ENCODE data around the gene PLEKHG1.

The PLEKHG1 gene

DNA sequence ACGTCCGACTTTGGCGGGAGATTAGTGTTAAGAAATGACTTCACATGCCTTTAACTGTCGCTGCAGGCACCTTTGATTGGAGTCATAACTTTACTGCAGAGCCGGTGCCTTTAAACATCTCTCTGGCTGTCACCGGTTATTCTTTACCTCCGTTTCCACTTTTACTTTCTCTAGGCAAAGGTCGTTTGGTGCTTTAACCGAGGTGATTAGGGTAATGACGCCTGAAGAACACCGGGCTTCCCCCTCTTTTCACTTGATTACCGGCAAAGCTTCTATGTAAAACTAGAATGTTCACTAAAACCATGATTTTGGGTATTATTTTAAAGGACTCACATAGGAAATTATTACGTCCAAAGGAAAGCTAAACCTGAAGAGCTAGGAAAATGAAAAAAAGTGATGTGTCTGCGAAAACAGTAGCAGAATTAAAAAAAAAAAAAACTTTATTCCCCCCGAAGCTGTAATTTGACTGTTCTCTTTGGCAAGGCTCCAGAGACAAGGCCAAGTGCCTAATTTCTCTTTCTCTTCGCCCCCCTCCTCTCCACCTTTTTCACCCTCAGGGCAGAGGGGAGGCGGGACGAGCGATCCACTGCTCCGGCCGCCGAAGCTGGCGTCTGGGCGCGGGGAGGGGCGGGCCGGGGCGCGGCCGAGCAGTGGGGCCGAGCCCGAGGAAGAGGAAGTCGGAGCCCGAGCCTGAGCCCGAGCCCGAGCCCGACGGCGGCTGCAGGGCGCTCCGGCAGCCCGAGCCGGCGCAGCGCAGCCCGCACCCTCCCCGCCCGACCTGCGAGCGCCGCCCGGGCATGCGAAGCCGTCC is at the start of gene PLEKHG1:
Gene PLEKHG1 (plus strand): TSS at position 687 of the 811 bp plus-strand sequence. CDS start 133,797 bp downstream, outside the sequence.
- peak; percentile 47 for DNase-seq

DNA sequence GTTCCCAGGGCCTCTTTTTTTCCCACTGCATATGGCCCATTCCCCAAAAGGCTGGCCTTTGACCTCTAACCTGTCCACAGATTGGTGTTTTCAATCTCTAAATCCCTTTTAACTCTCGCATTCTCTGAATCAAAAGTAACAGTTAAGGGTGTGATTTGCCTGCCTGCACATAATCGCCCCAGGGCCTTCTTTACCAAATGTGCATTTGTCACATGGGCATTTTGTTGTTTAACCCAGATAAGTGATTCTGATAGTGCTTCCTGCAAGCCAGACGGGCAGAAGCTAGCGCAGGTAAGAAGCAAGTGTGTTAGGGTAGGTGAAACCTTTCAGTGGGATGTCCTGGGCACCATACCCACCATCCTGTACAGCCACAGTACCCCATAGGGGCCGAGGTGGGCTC is 49.4 kb upstream of the PLEKHG1 start:
- no peak for DNase-seq

DNA sequence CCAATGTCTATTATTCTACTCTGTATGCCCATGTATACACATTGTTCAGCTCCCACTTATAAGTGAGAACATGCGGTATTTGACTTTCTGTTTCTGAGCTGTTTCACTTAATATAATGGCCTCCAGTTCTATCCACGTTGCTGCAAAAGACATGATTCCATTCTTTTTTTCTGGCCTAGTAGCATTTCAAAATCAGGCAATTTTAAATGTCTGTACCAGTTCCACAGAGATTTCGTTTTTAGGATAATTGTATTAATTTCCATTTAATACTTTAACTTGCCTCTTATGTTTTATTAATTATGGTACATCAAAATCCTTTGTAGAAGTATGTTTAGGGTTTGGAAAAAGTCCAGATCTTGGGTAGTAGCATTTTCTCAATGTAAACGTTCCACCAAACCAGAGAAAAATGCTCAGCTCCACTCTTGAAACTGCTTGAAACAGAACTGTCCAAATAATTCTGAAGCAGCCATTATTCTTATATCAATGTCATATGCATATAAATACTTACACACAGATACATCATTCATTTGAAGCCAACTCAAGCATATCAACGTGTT is 42.6 kb upstream of the PLEKHG1 start:
- no peak for DNase-seq

DNA sequence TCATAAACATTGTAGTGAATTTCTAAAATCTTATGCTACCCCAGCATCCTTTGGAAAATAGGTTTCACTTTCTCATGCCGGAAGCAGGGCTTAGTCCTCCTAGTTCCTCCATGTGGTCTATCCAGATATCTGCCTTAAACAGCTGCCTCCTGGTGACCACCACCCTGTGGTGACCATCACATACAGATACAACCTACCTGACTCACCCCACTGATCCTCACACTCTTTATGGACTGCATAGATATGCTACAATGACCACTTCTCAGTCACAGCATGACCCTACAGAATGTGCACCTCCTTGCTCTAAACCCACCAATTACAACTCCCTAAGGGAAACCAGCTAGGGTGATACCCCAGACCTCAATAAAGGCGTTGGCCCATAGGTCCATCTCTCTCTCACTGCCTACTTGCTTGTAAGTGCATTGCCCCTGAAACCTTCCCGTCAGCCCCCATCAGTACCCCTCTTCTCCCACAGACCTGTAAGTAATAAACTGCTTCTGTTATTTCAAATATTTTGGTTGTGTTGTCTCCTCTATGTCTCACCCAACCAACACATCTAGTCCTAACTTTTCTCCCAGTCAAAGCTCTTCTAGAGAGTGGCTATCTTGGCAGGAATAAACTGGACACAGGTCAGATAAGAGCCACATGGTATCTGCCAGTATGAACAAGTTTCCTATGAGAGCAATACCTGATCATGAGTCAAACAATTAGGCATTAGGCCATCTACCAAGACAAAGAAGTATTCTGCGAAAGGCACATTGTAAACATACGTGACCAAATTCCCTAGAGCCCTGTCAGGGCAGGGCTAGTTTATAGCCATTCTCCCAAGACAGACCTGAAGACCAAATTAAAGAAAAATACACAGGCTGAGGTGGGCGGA is 39.4 kb upstream of the PLEKHG1 start:
- no peak for DNase-seq

DNA sequence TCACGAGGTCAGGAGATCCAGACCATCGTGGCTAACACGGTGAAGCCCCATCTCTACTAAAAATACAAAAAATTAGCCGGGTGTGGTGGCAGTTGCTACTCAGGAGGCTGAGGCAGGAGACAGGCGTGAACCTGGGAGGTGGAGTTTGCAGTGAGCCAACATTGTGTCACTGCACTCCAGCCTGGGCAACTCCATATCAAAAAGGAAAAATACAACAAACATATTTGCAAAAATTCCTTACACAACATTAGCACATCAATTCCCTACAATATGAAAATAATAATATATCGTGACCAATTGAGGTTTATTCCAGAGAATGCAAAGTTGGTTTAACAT is 38.8 kb upstream of the PLEKHG1 start:
- no peak for DNase-seq

DNA sequence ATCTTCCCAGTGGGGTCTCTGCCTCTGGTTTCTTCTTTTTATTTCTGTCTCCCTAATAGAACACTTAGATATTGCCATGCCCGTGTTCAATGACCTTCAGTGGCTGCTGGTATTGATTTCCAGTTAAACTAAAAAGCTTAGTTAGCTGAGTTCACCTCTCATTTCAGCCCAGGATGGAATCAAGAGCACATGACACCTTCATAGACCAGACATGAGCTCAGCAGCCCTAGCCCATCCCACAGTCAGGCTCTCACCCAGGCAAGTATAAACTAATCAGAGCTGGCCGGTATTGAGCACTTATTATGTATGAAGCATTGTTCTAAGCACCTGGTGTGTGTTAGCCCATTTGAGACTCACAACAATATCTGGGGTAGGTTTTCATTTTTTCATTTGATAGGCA is 33.7 kb upstream of the PLEKHG1 start:
- no peak for DNase-seq

DNA sequence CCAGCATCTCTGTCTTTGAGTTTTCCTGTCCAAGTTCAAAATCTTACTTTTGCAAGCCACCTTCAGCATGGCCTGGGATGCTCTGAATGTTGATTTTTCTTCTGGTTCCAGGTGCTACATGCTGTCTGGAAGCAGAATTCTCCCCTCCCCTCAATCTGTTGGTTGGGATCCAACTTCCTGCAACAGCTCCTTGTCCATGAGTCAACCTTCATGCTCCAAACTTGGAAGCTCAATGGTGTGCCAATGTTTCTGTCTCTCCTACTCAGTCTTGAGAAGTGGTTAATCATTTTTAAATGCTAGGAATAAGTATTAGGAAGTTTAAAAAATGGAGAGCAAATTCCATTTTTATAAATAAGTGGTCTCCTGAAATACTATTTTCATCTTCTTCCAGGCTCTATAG is 33.2 kb upstream of the PLEKHG1 start:
- no peak for DNase-seq

DNA sequence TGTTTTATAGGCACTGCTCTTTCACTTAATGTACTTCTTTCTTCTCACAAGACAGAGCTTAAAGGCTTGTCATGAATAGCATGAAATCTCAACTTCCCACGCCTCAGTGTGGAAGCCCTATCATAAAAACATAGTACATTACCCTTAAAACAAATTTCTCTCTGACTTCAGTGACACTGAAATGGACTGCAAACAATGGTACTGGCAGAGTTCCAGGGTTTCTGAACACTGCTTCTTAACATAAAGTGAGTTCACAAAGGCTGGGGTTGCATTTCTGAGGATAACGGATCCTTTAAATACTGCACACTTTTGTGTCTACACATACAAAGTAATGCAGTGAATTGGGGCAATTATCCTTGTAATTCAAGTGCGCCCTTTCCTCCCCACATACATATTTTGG is 32.3 kb upstream of the PLEKHG1 start:
- DNase-seq: no peak

DNA sequence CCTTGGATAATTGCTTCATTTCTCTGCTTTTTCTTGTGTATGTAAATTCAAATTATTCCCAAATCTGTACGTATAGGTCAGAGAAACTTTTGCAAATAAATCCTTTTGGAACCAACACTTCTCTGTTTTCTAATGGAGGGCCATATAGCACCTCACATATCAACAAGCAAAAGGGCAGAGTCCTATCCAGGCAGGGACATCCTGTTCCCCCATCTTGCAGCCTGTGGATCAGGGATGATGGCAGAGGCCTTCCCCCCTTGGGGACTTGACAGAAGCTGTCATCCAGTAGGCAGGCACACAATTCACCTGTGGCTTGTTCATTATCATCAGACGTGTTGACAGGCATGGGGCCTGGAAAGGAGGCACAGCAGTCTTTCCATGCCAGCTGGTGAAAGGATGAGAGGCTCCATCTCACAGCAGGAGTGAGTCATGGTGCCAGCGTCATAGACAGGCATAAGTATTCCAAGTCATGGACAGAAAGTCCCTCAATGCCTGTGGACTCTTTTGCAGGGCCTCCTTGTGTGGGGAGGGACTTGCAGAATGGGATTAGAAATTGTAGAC is 31.8 kb upstream of the PLEKHG1 start:
- peak; percentile 3 for DNase-seq

DNA sequence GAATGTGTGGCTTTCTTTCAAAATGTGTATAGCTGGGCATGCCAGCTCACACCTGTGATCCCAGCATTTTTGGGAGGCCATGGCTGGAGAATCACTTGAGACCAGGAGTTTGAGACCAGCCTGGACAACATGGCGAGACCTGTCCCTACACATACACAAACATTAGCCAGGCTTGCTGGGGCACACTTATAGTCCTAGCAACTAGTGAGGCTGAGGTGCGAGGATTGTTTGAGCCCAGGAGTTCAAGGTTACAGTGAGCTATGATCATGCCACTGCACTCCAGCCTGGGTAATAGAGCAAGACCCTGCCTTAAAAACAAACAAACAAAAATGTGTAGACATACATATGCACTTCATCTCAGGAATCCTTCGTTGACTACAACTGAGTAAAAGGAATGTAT is 31.1 kb upstream of the PLEKHG1 start:
- no peak for DNase-seq

DNA sequence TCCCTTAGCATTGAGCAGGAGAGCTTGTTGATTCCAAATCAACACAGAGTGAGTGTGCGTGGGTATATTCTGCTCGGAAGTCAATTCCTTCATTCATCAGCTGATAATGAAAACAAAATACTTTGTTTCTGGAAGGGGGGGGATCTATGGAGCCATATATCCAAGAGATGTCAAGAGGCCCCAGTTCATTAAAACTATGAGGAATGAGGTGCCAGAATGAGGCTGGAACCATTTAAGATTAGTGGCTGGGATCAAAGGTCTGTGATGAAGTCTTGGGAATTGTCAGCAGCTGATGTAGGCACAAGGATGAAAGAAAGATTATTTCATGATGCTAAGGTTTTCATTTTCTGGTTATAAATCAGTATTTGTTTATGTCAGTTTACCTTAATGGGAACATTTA is 30.5 kb upstream of the PLEKHG1 start:
- no peak for DNase-seq

DNA sequence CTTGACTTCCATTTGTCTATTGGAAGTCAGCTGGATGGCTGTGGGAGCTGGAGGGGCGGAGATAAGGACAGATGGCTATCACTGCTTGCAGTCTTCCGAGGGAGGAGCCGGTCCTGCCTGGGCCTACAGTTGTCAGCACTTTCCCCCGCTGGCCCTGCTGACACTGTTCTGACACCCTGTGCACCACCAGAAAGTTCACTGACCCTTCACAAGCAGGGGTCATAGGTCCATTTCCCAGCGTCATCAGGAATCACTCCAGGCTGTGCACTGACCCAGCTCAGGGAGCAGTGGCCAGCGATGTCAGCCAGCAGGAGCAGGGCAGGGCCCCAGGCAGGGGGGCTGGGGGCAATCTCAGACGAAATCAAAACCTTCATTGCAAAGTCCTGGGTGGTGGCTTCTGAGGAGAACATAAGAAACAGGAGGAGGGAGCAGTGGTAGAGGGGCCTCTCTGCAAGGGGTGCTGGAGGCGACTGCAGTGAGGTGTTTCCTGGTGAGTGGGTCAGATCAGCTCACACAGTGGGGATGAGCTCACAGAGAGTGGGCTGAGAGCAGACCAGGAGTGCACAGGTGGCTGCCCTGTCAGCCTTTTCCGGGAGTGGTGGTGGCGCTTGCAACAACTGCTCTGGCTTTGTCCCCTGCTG is 26.5 kb upstream of the PLEKHG1 start:
- no peak for DNase-seq

DNA sequence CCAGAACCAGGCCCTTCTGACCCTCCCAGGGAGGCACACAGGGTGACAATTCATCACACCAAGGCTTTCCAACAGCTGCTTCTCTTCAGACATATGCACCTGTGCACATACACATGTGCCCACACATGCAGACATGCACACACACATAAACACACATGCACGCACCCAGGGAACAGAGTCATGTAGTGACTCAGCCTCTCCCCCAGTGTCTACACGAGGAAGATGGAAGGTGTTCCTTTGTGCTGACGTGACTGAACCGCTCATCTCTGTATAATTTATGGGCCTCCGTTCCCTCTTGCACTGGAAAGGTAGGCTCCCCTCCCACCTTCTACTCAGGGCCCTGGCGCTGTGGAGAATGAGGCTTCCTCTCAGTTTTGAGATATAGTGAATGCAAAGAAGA is 23.8 kb upstream of the PLEKHG1 start:
- DNase-seq: no peak

DNA sequence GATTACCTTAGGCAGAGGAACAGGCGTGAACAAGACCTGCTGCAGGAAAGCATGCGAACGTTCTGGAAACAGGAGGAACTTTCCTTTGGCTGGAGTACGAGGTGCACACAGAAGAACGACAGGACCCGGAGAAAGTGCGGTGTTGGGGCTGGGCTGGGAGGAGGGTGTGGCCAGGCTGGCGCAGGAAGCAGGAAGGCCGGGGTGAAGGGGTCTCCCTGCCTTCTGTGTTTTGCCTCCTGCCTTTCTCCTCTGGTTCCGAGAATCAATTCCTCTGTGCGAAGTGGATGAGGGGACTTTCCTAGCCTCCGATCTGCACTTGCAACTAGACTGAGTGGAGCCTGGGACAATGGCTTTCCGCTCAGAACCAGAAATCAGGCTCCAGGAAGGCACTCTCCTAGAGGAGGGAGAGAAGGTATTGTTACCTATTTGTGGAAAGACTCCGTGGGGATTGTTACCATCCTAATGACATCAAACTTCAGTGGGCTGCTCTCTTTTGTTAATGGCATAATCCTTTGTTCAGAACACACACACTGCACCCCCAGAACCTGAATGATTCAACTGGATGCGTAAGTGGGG is 22.9 kb upstream of the PLEKHG1 start:
- DNase-seq: no peak

DNA sequence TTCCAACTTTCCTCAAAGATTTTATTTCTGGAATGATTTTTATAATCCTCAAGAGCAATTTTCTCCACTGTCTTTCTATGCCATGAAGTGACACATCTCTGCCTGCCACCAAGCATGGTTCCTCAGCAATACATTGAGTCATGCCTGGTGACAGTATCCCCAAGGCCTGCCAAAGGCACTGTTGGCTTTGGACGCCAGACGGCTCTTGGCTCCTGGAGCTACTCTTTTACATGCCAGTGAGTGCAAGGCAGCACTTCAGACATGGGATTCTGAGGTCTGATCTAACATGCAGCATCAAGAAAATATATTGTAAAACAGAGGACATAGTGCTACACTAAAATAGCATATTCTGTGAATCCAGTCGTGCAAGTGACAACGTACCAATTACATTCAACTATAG is 20.1 kb upstream of the PLEKHG1 start:
- DNase-seq: no peak

DNA sequence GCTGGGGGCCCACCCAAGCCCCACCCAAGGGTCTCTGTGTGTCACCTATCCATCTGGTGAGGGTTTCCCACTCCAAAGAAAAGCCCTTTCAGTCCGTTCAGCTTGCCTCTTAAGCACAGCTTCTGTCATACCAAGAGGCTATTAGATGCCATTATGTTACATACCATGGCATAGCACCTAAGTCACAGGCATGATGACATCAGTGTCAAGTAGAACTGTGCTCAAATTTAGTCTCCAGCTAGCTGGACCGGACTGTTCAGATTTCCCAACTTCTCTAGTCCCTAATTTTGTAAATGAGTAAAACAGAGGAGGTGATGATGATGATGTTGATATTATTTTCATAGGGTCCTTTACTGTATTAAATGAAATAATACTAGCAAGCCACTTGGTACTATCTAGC is 19.2 kb upstream of the PLEKHG1 start:
- no peak for DNase-seq

DNA sequence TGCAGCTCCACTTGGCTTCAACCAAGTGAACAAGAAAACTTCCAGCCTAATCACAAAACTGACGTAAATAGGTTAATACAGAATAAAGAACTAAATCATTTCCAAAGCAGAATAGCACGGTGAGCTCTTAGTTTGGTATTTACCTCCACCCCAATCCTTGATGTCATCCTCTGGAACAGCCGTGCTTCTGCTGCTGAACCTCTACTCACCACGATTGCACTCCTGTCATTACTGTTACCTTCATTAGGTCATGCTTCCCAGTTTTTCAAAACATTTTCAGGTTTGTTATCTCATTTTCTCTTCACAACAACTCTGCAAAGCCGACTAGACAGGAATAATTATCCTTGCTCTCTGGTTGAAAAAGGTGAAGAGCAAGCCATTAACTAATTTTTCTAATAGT is 15.6 kb upstream of the PLEKHG1 start:
- no peak for DNase-seq

DNA sequence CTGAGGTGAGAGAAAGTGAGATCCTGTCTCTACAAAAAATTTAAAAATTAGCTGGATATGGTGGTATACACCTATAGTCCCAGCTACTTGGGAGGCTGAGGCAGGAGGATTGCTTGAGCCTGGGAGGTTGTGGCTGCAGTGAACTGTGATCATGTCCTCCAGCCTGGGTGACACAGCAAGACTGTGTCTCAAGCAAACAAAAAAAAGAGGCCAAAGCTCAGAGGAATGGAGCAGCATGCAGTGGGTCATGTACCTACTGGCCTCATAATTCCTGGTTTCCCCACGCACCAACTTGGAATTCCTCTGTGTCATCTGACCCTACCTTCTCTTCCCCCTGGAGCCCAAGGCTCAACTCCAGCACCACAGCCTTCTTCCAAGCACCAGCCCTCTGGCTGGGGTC is 15.1 kb upstream of the PLEKHG1 start:
- DNase-seq: no peak

DNA sequence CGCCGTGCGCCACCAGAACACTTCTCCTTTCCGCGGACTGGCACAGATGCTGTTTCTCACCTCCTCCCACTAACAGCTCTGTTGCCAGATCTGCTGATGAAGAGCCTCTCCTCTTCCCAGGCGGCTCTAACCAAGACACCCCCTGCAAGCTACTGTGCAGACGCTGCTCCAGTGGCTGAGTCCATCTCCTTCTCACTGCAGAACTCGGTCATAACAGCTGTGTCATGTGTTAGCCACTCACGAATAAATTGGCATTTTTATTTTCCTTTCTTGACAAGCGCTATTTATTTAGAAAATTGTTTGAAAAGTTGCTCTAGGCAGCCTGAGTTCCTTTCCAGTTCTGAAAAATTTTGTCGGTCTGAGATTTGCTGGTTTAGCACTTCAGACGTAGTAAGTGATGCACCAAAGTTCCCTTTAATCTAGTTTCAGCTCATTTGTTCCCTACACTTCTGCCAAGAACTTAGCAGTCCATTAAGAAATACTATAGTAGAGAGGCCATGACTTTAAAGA is 12.8 kb upstream of the PLEKHG1 start:
- DNase-seq: no peak

DNA sequence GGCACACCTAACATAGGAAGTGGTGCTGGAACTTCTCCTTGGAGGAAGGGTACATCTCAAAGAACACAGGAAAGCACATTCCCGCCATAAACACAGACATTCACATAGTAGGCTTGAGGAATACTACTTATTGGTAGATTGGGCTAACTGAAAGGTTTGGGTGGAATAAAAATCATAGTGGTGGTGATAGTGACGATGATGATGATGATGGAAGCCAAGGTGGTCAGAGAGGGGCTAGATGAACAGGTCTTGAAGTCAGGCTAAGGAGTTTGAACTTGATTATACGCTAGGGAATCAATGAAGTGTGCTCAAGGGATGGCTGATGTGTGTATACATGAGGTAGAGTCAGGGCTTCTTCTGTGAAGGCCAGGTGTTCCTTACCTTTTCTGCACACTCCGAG is 12.0 kb upstream of the PLEKHG1 start:
- no peak for DNase-seq

DNA sequence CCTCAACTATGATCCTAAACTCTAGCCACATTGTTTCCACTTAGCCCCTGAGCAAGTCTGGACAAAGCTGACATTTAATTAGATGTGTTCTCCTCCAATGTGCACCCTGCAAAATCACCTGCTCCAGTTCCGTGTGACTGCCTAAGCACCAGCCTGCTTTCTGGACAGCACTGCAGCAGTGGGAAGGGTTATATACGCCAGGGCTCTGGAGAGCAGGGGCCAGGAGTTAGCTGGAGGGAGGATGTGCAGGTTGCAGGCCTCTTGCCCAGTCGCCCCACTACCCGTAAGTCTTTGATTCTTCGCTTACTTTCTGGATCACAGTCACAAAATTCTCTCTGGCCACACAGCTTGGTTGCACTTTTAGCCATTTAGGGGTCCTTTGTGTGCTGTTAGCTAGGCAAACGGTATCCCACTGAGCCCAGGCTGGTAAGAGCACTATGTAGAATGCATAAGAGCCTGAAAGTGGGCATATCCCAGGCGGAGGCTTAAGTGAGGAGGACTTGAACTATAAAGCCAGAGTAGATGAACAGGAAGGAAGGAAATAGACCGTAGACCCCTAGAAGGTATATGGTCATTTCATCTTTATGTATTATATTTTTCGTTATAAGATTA is 10.7 kb upstream of the PLEKHG1 start:
- no peak for DNase-seq

DNA sequence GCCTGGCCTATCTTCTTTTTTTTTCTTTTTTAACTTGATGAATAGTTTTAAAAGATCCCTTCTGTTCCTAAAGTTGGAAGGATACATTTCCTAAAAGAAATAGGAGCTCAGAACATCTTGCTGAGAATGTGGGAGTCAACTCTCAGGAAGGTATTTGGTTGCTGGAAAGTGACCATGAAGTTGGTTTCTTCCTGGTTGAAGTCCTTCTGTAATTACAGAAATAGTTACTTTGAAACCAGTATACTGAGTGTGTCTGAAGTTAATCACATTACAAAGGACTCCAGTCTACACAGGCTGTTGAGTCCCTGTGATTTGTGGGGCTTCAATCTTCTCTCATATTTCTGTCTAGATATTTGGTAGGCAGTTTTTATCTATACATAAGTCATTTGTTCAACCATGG is 9.8 kb upstream of the PLEKHG1 start:
- no peak for DNase-seq

Data from EL (cell line).